Neural cell (in vitro differentiated cells): ENCODE data around the gene ANKS1A. TPM values are rescaled to one million over a fixed set of nuclear protein-coding genes. Genes with fewer than 3 reads are reported as not detected.

Source experiments
- H2AFZ ChIP-seq: fragments of 200-600, 300-800 bp; sonication (generic), shearing (Covaris generic); 2 replicates; pipeline ENCODE4 v1.6.0; 2014; ENCODE audit warnings: low read depth, mild to moderate bottlenecking, antibody characterized with exemption, low read length, moderate library complexity
- H3F3A ChIP-seq: fragments of 200-600 bp; shearing (Covaris generic); 2 replicates; pipeline ENCODE4 v1.6.1; 2016; ENCODE audit warnings: mild to moderate bottlenecking, moderate library complexity, mixed read lengths, antibody characterized with exemption, low read length; ENCODE audit not compliant: insufficient read depth, poor library complexity, severe bottlenecking
- H3K27ac ChIP-seq: fragments of 200-600, 300-800 bp; sonication (generic), shearing (Covaris generic); 2 replicates; pipeline ENCODE4 v1.5.1; 2014; ENCODE audit warnings: mild to moderate bottlenecking, low read length, moderate library complexity
- H3K27me3 ChIP-seq: fragments of 300-800, 200-600 bp; sonication (generic), shearing (Covaris generic); 2 replicates; pipeline ENCODE4 v1.6.0; 2014; ENCODE audit warnings: mild to moderate bottlenecking, low read depth, low read length, moderate library complexity; ENCODE audit not compliant: insufficient read depth
- H3K36me3 ChIP-seq: fragments of 300-800, 200-600 bp; sonication (generic), shearing (Covaris generic); 2 replicates; pipeline ENCODE4 v1.5.1; 2014; ENCODE audit warnings: mild to moderate bottlenecking, antibody characterized with exemption, low read length, moderate library complexity; ENCODE audit not compliant: insufficient read depth
- H3K4me2 ChIP-seq: fragments of 300-800, 200-600 bp; sonication (generic), shearing (Covaris generic); 2 replicates; pipeline ENCODE4 v1.6.0; 2014; ENCODE audit warnings: mild to moderate bottlenecking, low read length
- H3K4me3 ChIP-seq: fragments of 300-800, 200-600 bp; sonication (generic), shearing (Covaris generic); 2 replicates; pipeline ENCODE4 v1.5.1; 2014; ENCODE audit warnings: mild to moderate bottlenecking, low read length, moderate library complexity
- H3K79me2 ChIP-seq: fragments of 200-600 bp; shearing (Covaris generic); replicated peaks from 2 replicates; pipeline ENCODE4 v1.6.0; 2014; ENCODE audit warnings: mild to moderate bottlenecking, low read length, moderate library complexity; ENCODE audit not compliant: insufficient read depth
- H3K9ac ChIP-seq: fragments of 300-800, 200-600 bp; sonication (generic), shearing (Covaris generic); 2 replicates; pipeline ENCODE4 v1.6.1; 2016; ENCODE audit warnings: mild to moderate bottlenecking, low read length, mixed read lengths
- H3K9me2 ChIP-seq: fragments of 200-600 bp; shearing (Covaris generic); 2 replicates; pipeline ENCODE4 v1.6.1; 2016; ENCODE audit warnings: mild to moderate bottlenecking, low read length, mixed read lengths; ENCODE audit not compliant: insufficient read depth
- H3K9me3 ChIP-seq: fragments of 200-600, 300-800 bp; sonication (generic), shearing (Covaris generic); 2 replicates; pipeline ENCODE4 v1.6.1; 2016; ENCODE audit warnings: mild to moderate bottlenecking, mixed run types, low read length, moderate library complexity, mixed read lengths
- H4K20me1 ChIP-seq: fragments of 200-600 bp; shearing (Covaris generic); 2 replicates; pipeline ENCODE4 v1.6.1; 2016; ENCODE audit warnings: mild to moderate bottlenecking, mixed run types; ENCODE audit not compliant: insufficient read depth
- EP300 ChIP-seq: fragments of 450-650 bp; conservative IDR thresholded peaks from 2 replicates; pipeline ENCODE4 v1.6.1; 2014; ENCODE audit warnings: antibody characterized with exemption, mild to moderate bottlenecking, moderate library complexity; ENCODE audit not compliant: poor library complexity, severe bottlenecking
- EZH2 ChIP-seq: fragments of 200-600, 300-800 bp; shearing (Covaris generic), sonication (generic); IDR thresholded peaks from 2 replicates; pipeline ENCODE4 v1.6.1; 2014; ENCODE audit warnings: antibody characterized with exemption, low read length, borderline replicate concordance, mild to moderate bottlenecking; ENCODE audit not compliant: insufficient read depth, poor library complexity, severe bottlenecking
- MXI1 ChIP-seq: fragments of 450-650 bp; conservative IDR thresholded peaks from 2 replicates; pipeline ENCODE4 v1.6.1; 2014; ENCODE audit warnings: antibody characterized with exemption, mild to moderate bottlenecking; ENCODE audit not compliant: poor library complexity, severe bottlenecking
- POLR2AphosphoS5 ChIP-seq: IDR thresholded peaks from 2 replicates; pipeline ENCODE4 v1.6.1; 2012
- RAD21 ChIP-seq: fragments of 450-650 bp; conservative IDR thresholded peaks from 2 replicates; pipeline ENCODE4 v1.6.1; 2014; ENCODE audit warnings: antibody characterized with exemption, mild to moderate bottlenecking, moderate library complexity
- SMC3 ChIP-seq: fragments of 450-650 bp; conservative IDR thresholded peaks from 2 replicates; pipeline ENCODE4 v1.6.1; 2014; ENCODE audit warnings: antibody characterized with exemption, mild to moderate bottlenecking, moderate library complexity; ENCODE audit not compliant: poor library complexity
- TAF1 ChIP-seq: IDR thresholded peaks from 2 replicates; pipeline ENCODE4 v1.6.1; 2012; ENCODE audit warnings: low read depth
- polyA plus RNA-seq: library from polyadenylated mRNA; depleted of rRNA; stranded (reverse); fragments of >200 nt; gene quantifications from 2 replicates; pipeline ENCODE4 v1.2.3, GENCODE V29; 2014
- TF ChIP-seq, protein P1 (sequence below): fragments of 450-650 bp; IDR thresholded peaks from 2 replicates; pipeline ENCODE4 v1.5.1; 2014; ENCODE audit warnings: antibody characterized with exemption, mild to moderate bottlenecking, moderate library complexity; ENCODE audit not compliant: poor library complexity, severe bottlenecking
- TF ChIP-seq, protein P2 (sequence below): IDR thresholded peaks from 2 replicates; pipeline ENCODE4 v1.6.1; 2012; ENCODE audit warnings: borderline replicate concordance

The ANKS1A gene
- polyA plus RNA-seq, 1 donor from 2014 or later, result 22.6 TPM

DNA sequence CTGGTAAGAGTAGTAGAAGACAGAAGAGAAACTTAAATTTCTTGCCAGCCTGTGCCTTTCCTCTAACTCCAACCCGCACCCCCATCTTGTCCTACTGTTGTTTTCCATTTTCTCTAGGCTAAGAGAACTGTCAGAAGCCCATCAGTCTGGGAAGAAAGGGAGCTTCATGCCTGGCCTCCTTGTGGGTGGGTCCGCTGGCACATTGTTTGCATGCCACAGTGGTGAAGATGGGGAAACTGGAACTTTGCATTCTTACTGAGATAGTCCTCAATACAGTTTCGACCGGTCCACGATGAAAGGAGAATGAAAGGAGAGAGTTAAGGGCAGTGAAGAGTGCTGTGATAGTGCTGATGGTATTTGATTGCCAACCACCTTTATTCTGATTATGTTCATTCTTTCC is 149.0 kb downstream of the ANKS1A start:
- Histone ChIP-seq H3K9ac (no peak overlapping the region), H3K27me3 (no peaks in the 10 kb centered on the region), H3K79me2 (no peaks in the 10 kb centered on the region), H3K27ac (no peak overlapping the region), H4K20me1 (no peaks in the 10 kb centered on the region), H3K4me3 (no peak overlapping the region), H3K9me2 (no peaks in the 10 kb centered on the region), H3K9me3 (no peaks in the 10 kb centered on the region), H3K36me3 (no peaks in the 10 kb centered on the region), H2AFZ (no peak overlapping the region), H3K4me2 (no peak overlapping the region), H3F3A (no peaks in the 10 kb centered on the region)
- TF ChIP-seq RAD21 (no peak), MXI1 (no peak), EP300 (no peak), SMC3 (no peak), TAF1 (no peak), POLR2AphosphoS5 (no peak), EZH2 (no peak)
- TF ChIP-seq, protein P1, sequence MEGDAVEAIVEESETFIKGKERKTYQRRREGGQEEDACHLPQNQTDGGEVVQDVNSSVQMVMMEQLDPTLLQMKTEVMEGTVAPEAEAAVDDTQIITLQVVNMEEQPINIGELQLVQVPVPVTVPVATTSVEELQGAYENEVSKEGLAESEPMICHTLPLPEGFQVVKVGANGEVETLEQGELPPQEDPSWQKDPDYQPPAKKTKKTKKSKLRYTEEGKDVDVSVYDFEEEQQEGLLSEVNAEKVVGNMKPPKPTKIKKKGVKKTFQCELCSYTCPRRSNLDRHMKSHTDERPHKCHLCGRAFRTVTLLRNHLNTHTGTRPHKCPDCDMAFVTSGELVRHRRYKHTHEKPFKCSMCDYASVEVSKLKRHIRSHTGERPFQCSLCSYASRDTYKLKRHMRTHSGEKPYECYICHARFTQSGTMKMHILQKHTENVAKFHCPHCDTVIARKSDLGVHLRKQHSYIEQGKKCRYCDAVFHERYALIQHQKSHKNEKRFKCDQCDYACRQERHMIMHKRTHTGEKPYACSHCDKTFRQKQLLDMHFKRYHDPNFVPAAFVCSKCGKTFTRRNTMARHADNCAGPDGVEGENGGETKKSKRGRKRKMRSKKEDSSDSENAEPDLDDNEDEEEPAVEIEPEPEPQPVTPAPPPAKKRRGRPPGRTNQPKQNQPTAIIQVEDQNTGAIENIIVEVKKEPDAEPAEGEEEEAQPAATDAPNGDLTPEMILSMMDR, result no peak
- TF ChIP-seq, protein P2, sequence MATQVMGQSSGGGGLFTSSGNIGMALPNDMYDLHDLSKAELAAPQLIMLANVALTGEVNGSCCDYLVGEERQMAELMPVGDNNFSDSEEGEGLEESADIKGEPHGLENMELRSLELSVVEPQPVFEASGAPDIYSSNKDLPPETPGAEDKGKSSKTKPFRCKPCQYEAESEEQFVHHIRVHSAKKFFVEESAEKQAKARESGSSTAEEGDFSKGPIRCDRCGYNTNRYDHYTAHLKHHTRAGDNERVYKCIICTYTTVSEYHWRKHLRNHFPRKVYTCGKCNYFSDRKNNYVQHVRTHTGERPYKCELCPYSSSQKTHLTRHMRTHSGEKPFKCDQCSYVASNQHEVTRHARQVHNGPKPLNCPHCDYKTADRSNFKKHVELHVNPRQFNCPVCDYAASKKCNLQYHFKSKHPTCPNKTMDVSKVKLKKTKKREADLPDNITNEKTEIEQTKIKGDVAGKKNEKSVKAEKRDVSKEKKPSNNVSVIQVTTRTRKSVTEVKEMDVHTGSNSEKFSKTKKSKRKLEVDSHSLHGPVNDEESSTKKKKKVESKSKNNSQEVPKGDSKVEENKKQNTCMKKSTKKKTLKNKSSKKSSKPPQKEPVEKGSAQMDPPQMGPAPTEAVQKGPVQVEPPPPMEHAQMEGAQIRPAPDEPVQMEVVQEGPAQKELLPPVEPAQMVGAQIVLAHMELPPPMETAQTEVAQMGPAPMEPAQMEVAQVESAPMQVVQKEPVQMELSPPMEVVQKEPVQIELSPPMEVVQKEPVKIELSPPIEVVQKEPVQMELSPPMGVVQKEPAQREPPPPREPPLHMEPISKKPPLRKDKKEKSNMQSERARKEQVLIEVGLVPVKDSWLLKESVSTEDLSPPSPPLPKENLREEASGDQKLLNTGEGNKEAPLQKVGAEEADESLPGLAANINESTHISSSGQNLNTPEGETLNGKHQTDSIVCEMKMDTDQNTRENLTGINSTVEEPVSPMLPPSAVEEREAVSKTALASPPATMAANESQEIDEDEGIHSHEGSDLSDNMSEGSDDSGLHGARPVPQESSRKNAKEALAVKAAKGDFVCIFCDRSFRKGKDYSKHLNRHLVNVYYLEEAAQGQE, result no peak

DNA sequence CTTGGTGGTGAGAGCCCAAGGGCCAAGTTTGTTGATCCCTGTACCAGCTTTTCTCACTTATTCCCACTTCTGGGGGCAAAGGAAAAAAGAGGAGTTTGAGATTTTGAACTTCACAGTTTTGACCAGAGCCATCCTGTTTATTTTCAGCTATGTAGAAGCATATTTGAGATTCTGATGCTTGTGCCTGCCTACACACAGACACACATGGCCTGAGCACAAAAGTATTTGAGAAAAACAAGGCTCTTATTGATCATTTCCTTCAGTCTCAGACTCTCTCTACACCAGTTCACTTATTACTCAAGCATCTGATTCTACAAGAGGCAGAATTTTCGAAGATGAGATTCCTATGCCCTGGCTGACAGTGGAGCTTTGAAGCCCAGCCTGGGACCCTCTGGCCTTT is 151.3 kb downstream of the ANKS1A start:
- Histone ChIP-seq H3K36me3 (no peaks in the 10 kb centered on the region), H3K9ac (no peak overlapping the region), H3K27ac (no peak overlapping the region), H4K20me1 (no peaks in the 10 kb centered on the region), H3K27me3 (no peaks in the 10 kb centered on the region), H3K4me3 (no peak overlapping the region), H3K4me2 (no peak overlapping the region), H3K79me2 (no peaks in the 10 kb centered on the region), H3F3A (no peaks in the 10 kb centered on the region), H3K9me2 (no peaks in the 10 kb centered on the region), H3K9me3 (no peaks in the 10 kb centered on the region), H2AFZ (no peak overlapping the region)
- TF ChIP-seq RAD21 (no peak), EZH2 (no peak), EP300 (no peak), MXI1 (no peak), POLR2AphosphoS5 (no peak), SMC3 (no peak), TAF1 (no peak)
- TF ChIP-seq, protein P2, result no peak
- TF ChIP-seq, protein P1, result no peak
